ENCODE measurements around the gene ZNF385B.

DNA sequence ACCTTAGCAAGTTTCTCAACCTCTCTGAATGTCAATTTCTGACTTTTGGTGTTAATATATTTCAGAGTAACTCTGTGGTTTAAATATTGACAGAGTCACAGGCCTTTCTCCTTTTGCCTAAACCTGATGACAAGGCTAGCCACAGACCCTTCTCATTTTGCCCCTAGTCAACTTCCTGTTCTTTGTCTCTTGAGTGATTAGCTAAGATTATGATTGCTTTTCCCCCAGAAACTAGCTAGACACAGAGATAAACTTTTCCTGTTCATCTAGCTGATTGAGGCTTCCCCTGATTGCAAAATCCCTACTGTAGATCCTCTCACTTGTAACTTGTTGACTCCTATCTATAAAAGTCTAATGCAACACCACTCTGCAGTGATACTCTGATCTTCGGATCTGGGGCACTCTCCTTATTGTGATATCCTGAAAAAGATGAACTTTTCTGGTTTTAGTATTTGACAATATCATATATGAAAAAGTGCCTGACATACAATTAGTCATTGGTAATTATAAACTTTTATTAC is 241.4 kb downstream of the ZNF385B start:
- TF ChIP-seq POLR2AphosphoS5 (IDR thresholded peaks at IDR 0.05) (no peak), CTCF (IDR thresholded peaks at IDR 0.05) (no peak), EP300 (IDR thresholded peaks at IDR 0.05) (no peak)

Data from esophagus muscularis mucosa (tissue), 4 donors.